Fibroblast of lung (primary cell): Measurements from ENCODE around the gene BBLN.

Source experiments
- EZH2 ChIP-seq: IDR thresholded peaks from 2 replicates; pipeline ENCODE4 v1.5.1; 2012; ENCODE audit warnings: low read length, control low read depth, mild to moderate bottlenecking; ENCODE audit errors: missing control alignments
- TF ChIP-seq, protein P1 (sequence below), 2 donors: IDR thresholded peaks in 1 of 2; conservative IDR thresholded peaks in 1 of 2; 1 replicate in 1 of 2; 2 replicates in 1 of 2; pipeline ENCODE4 v1.5.1; 2011 to 2012; ENCODE audit warnings: low read length in 2 of 2, control low read depth in 1 of 2, inconsistent platforms in 1 of 2, low read depth in 1 of 2, mild to moderate bottlenecking in 1 of 2

DNA sequence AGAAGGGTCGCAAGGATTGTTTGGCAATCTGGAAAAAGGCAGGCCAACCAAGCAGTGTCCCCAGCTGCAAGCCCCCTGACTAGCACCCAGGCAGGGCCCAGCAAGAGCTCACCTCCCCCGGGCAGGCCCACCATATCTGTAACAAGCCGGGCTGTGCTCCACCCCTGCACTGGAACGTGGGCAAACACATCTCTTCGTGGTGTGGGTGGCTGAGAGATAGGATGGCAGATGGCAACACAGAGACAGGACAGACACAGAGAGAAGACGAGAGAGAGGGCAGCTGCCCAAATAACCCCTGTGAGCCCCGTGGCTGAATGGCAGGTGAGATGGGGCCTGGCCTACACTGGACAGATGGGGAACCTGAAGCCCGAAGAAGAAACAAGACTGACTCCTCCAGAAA lies 9.4 kb downstream of the BBLN start:
- TF ChIP-seq, protein P1, sequence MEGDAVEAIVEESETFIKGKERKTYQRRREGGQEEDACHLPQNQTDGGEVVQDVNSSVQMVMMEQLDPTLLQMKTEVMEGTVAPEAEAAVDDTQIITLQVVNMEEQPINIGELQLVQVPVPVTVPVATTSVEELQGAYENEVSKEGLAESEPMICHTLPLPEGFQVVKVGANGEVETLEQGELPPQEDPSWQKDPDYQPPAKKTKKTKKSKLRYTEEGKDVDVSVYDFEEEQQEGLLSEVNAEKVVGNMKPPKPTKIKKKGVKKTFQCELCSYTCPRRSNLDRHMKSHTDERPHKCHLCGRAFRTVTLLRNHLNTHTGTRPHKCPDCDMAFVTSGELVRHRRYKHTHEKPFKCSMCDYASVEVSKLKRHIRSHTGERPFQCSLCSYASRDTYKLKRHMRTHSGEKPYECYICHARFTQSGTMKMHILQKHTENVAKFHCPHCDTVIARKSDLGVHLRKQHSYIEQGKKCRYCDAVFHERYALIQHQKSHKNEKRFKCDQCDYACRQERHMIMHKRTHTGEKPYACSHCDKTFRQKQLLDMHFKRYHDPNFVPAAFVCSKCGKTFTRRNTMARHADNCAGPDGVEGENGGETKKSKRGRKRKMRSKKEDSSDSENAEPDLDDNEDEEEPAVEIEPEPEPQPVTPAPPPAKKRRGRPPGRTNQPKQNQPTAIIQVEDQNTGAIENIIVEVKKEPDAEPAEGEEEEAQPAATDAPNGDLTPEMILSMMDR (conservative IDR thresholded peaks at IDR 0.05 in 1 of 2, IDR thresholded peaks at IDR 0.05 in 1 of 2; ENCODE audit: low read depth in 1 of 2, low read length in 2 of 2), result no peak
- no peak for TF ChIP-seq EZH2
